ENCODE measurements around the gene WDR33. TPM values are rescaled to one million over a fixed set of nuclear protein-coding genes. Genes with fewer than 3 reads are reported as not detected.
"Not testable (repeated sequence)": the region's sequence is repeated elsewhere in the genome, so short reads cannot be mapped to it uniquely, and the experiment has no call there.

The WDR33 gene
- total RNA-seq, 1 experiment from 2014 or later: 61.1 TPM

DNA sequence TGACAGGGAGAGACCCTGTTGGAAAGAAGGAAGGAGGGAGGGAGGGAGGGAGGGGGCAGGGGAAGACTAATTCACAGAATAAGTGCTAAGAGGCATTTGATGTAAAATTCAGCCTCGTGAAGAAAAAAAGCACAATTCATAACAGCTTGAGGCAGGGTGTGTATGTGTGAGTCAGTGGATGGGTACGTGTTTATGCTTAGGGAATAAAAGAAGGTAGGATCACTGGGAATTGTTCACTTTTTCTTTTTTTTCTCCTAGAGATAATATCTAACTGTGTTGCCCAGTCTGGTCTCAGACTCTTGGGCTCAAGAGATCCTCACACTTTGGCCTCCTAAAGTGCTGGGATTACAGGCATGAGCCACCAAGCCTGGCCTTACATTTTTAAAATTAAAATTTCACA lies 39.2 kb downstream of the WDR33 start:
- Mint-ChIP-seq H3K27me3 (ENCODE audit: unreplicated experiment) (no peaks in the 10 kb centered on the region), H3K4me3 (ENCODE audit: low read depth, unreplicated experiment) (no peak overlapping the region), H3K9me3 (ENCODE audit: low read depth, unreplicated experiment) (no peaks in the 10 kb centered on the region), H3K27ac (ENCODE audit: unreplicated experiment) (no peak overlapping the region), H3K36me3 (ENCODE audit: insufficient read depth, unreplicated experiment) (peaks cover 15% of the 10 kb centered on the region), H3K4me1 (ENCODE audit: low read depth, unreplicated experiment) (peaks cover 15% of the 10 kb centered on the region)
- CTCF ChIA-PET: no interaction called here
- intact Hi-C loops (cut with micrococcal nuclease; ENCODE audit: unreplicated experiment): no loop called here
- BruUV-seq (replicated peaks): no TSS peak
- TF ChIP-seq, protein P1, sequence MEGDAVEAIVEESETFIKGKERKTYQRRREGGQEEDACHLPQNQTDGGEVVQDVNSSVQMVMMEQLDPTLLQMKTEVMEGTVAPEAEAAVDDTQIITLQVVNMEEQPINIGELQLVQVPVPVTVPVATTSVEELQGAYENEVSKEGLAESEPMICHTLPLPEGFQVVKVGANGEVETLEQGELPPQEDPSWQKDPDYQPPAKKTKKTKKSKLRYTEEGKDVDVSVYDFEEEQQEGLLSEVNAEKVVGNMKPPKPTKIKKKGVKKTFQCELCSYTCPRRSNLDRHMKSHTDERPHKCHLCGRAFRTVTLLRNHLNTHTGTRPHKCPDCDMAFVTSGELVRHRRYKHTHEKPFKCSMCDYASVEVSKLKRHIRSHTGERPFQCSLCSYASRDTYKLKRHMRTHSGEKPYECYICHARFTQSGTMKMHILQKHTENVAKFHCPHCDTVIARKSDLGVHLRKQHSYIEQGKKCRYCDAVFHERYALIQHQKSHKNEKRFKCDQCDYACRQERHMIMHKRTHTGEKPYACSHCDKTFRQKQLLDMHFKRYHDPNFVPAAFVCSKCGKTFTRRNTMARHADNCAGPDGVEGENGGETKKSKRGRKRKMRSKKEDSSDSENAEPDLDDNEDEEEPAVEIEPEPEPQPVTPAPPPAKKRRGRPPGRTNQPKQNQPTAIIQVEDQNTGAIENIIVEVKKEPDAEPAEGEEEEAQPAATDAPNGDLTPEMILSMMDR (IDR thresholded peaks at IDR 0.05; ENCODE audit: unreplicated experiment): no peak
- no peak for DNase-seq

DNA sequence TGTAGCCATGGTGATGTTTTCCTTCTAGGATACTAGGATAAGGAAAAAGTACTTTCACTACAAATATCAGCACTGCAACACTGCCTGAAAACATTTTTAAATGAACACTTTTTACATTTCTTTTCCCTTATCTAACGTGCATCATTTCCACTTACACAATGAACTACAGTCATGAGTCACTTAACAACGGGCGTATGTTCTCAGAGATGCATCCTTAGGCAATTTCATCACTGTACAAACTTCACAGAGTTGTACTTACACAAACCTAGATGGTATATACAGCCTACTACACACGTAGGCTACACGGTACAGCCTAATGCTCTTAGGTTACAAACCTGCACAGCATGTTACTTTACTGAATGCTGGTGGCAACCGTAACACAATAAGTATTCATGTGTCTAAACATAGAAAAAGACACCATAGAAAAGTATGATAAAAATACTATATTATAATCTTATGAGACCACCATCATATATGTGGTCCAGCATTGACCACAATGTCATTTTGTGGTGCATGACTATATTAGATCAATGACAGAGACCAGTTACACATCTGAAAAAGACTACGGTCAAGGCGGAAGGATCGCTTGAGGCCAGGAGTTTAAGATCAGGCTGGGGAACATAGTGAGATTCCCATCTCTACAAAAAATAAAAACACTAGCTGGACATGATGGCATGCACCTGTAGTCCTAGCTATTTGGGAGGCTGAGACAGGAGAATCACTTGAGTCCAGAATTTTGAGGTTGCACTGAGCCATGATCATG lies 39.8 kb downstream of the WDR33 start:
- intact Hi-C loops (cut with micrococcal nuclease; ENCODE audit: unreplicated experiment): no loop called here

DNA sequence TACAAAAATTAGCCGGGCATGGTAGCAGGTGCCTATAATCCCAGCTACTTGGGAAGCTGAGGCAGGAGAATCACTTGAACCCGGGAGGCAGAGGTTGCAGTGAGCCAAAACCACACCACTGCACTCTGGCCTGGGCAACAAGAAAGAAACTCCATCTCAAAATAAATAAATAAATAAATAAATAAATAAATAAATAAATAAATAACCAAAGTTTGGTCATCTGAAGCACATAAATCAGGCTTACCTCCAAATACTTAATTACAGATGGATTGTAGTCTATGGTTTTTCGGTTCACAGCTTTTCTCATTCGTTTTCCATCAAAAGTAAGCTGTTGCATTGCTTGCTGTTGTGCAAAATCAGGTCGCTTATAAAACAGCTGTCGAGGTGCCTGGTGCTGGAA lies 40.4 kb downstream of the WDR33 start:
- CTCF ChIA-PET; DNase-seq; intact Hi-C loops (cut with micrococcal nuclease; ENCODE audit: unreplicated experiment); H3K27me3 Mint-ChIP-seq (ENCODE audit: unreplicated experiment); H3K4me3 Mint-ChIP-seq (ENCODE audit: low read depth, unreplicated experiment); H3K9me3 Mint-ChIP-seq (ENCODE audit: low read depth, unreplicated experiment); BruUV-seq (replicated peaks): not testable (repeated sequence)
- H3K36me3 Mint-ChIP-seq (ENCODE audit: insufficient read depth, unreplicated experiment): peaks cover 19% of the 10 kb centered on the region
- H3K27ac Mint-ChIP-seq (ENCODE audit: unreplicated experiment): peak overlapping the region; percentile 30
- H3K4me1 Mint-ChIP-seq (ENCODE audit: low read depth, unreplicated experiment): peaks cover 15% of the 10 kb centered on the region

More for the DNA sequence above, 39.8 kb downstream of the WDR33 start:
- no peaks in the 10 kb centered on the region for H3K9me3 Mint-ChIP-seq (ENCODE audit: low read depth, unreplicated experiment)
- TF ChIP-seq, protein P1 (IDR thresholded peaks at IDR 0.05; ENCODE audit: unreplicated experiment): no peak
- peaks cover 18% of the 10 kb centered on the region for H3K36me3 Mint-ChIP-seq (ENCODE audit: insufficient read depth, unreplicated experiment)
- no TSS peak for BruUV-seq (replicated peaks)
- no peak for DNase-seq
- H3K27me3 Mint-ChIP-seq (ENCODE audit: unreplicated experiment): no peaks in the 10 kb centered on the region
- peak overlapping the region; percentile 30 for H3K27ac Mint-ChIP-seq (ENCODE audit: unreplicated experiment)
- CTCF ChIA-PET: no interaction called here
- no peak overlapping the region for H3K4me3 Mint-ChIP-seq (ENCODE audit: low read depth, unreplicated experiment)
- peaks cover 15% of the 10 kb centered on the region for H3K4me1 Mint-ChIP-seq (ENCODE audit: low read depth, unreplicated experiment)

DNA sequence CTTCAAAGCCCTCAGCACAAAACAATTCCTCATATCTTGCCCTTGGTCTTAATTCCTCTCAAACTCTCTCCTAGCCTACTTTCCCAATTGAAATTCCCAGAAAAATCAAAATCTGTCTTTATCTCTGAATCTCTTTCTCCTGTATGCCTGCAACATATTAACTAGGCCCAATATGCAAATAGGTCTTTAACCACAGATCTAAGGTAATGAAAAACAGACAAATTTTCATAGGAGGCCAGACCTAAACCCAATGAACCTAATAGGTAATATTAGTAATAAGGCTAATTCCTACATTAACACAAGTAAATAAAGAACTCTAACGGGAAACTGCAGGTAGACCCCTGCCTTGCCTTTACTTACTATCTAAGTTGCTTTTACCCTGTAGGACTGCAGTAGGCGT lies 41.4 kb downstream of the WDR33 start:
- Mint-ChIP-seq H3K27ac (ENCODE audit: unreplicated experiment) (peak overlapping the region; percentile 15), H3K4me1 (ENCODE audit: low read depth, unreplicated experiment) (peaks cover 15% of the 10 kb centered on the region)
- TF ChIP-seq, protein P1 (IDR thresholded peaks at IDR 0.05; ENCODE audit: unreplicated experiment): no peak

More for the DNA sequence above, 41.4 kb downstream of the WDR33 start:
- intact Hi-C loops (cut with micrococcal nuclease; ENCODE audit: unreplicated experiment): no loop called here
- no TSS peak for BruUV-seq (replicated peaks)
- Mint-ChIP-seq H3K9me3 (ENCODE audit: low read depth, unreplicated experiment) (no peaks in the 10 kb centered on the region), H3K27me3 (ENCODE audit: unreplicated experiment) (no peaks in the 10 kb centered on the region), H3K4me3 (ENCODE audit: low read depth, unreplicated experiment) (no peak overlapping the region), H3K36me3 (ENCODE audit: insufficient read depth, unreplicated experiment) (peaks cover 29% of the 10 kb centered on the region)
- CTCF ChIA-PET: no interaction called here
- DNase-seq: no peak
